Measurements from ENCODE around the gene GTPBP4.

The GTPBP4 gene

GRCh38 chr10:954396-954795 lies 33.8 kb upstream of the GTPBP4 start:
- ATAC-seq, result no peak
- TF ChIP-seq ARNTL (CRISPR knock-in tag; IDR thresholded peaks at IDR 0.05; ENCODE audit: borderline replicate concordance, low read depth) (no peak), GLIS3 (CRISPR knock-in tag; IDR thresholded peaks at IDR 0.05) (no peak), ZC3H10 (CRISPR knock-in tag; IDR thresholded peaks at IDR 0.05) (no peak), TOX (CRISPR knock-in tag; IDR thresholded peaks at IDR 0.05; ENCODE audit: borderline replicate concordance) (no peak)
- TF ChIP-seq, protein P1, sequence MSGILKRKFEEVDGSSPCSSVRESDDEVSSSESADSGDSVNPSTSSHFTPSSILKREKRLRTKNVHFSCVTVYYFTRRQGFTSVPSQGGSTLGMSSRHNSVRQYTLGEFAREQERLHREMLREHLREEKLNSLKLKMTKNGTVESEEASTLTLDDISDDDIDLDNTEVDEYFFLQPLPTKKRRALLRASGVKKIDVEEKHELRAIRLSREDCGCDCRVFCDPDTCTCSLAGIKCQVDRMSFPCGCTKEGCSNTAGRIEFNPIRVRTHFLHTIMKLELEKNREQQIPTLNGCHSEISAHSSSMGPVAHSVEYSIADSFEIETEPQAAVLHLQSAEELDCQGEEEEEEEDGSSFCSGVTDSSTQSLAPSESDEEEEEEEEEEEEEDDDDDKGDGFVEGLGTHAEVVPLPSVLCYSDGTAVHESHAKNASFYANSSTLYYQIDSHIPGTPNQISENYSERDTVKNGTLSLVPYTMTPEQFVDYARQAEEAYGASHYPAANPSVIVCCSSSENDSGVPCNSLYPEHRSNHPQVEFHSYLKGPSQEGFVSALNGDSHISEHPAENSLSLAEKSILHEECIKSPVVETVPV (CRISPR knock-in tag; IDR thresholded peaks at IDR 0.05), result no peak

GRCh38 chr10:955127-955819 lies 33.0 kb upstream of the GTPBP4 start:
- ATAC-seq, result no peak
- TF ChIP-seq ZNF8 (CRISPR knock-in tag; IDR thresholded peaks at IDR 0.05) (no peak), POU6F1 (CRISPR knock-in tag; IDR thresholded peaks at IDR 0.05; ENCODE audit: borderline replicate concordance, low read depth) (no peak), RARB (CRISPR knock-in tag; IDR thresholded peaks at IDR 0.05) (no peak), GLIS3 (CRISPR knock-in tag; IDR thresholded peaks at IDR 0.05) (no peak), ZFP30 (CRISPR knock-in tag; IDR thresholded peaks at IDR 0.05) (no peak), OSR1 (CRISPR knock-in tag; IDR thresholded peaks at IDR 0.05) (no peak), SNAI2 (CRISPR knock-in tag; IDR thresholded peaks at IDR 0.05) (no peak), ZNF70 (CRISPR knock-in tag; IDR thresholded peaks at IDR 0.05) (no peak), ISL1 (CRISPR knock-in tag; IDR thresholded peaks at IDR 0.05) (no peak), ZC3H10 (CRISPR knock-in tag; IDR thresholded peaks at IDR 0.05) (no peak), CSDC2 (CRISPR knock-in tag; IDR thresholded peaks at IDR 0.05) (no peak), TOX (CRISPR knock-in tag; IDR thresholded peaks at IDR 0.05; ENCODE audit: borderline replicate concordance) (no peak), ZNF565 (CRISPR knock-in tag; conservative IDR thresholded peaks at IDR 0.05; ENCODE audit: low read depth) (no peak), ARNTL (CRISPR knock-in tag; IDR thresholded peaks at IDR 0.05; ENCODE audit: borderline replicate concordance, low read depth) (no peak), ZFP3 (CRISPR knock-in tag; IDR thresholded peaks at IDR 0.05) (no peak)
- TF ChIP-seq, protein P2, sequence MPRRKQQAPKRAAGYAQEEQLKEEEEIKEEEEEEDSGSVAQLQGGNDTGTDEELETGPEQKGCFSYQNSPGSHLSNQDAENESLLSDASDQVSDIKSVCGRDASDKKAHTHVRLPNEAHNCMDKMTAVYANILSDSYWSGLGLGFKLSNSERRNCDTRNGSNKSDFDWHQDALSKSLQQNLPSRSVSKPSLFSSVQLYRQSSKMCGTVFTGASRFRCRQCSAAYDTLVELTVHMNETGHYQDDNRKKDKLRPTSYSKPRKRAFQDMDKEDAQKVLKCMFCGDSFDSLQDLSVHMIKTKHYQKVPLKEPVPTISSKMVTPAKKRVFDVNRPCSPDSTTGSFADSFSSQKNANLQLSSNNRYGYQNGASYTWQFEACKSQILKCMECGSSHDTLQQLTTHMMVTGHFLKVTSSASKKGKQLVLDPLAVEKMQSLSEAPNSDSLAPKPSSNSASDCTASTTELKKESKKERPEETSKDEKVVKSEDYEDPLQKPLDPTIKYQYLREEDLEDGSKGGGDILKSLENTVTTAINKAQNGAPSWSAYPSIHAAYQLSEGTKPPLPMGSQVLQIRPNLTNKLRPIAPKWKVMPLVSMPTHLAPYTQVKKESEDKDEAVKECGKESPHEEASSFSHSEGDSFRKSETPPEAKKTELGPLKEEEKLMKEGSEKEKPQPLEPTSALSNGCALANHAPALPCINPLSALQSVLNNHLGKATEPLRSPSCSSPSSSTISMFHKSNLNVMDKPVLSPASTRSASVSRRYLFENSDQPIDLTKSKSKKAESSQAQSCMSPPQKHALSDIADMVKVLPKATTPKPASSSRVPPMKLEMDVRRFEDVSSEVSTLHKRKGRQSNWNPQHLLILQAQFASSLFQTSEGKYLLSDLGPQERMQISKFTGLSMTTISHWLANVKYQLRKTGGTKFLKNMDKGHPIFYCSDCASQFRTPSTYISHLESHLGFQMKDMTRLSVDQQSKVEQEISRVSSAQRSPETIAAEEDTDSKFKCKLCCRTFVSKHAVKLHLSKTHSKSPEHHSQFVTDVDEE (CRISPR knock-in tag; IDR thresholded peaks at IDR 0.05), result no peak
- TF ChIP-seq, protein P1 (CRISPR knock-in tag; IDR thresholded peaks at IDR 0.05), result no peak

GRCh38 chr10:955820-956217 lies 32.4 kb upstream of the GTPBP4 start:
- no peak for ATAC-seq
- TF ChIP-seq ISL1 (CRISPR knock-in tag; IDR thresholded peaks at IDR 0.05) (no peak), SNAI2 (CRISPR knock-in tag; IDR thresholded peaks at IDR 0.05) (no peak), BACH2 (CRISPR knock-in tag; IDR thresholded peaks at IDR 0.05; ENCODE audit: borderline replicate concordance) (no peak), ZNF8 (CRISPR knock-in tag; IDR thresholded peaks at IDR 0.05) (no peak), ESRRG (CRISPR knock-in tag; IDR thresholded peaks at IDR 0.05) (no peak), TOX (CRISPR knock-in tag; IDR thresholded peaks at IDR 0.05; ENCODE audit: borderline replicate concordance) (no peak), ARNTL (CRISPR knock-in tag; IDR thresholded peaks at IDR 0.05; ENCODE audit: borderline replicate concordance, low read depth) (no peak), ZC3H10 (CRISPR knock-in tag; IDR thresholded peaks at IDR 0.05) (no peak), CSDC2 (CRISPR knock-in tag; IDR thresholded peaks at IDR 0.05) (no peak), OSR1 (CRISPR knock-in tag; IDR thresholded peaks at IDR 0.05) (no peak)
- TF ChIP-seq, protein P2 (CRISPR knock-in tag; IDR thresholded peaks at IDR 0.05), result no peak
- TF ChIP-seq, protein P3, sequence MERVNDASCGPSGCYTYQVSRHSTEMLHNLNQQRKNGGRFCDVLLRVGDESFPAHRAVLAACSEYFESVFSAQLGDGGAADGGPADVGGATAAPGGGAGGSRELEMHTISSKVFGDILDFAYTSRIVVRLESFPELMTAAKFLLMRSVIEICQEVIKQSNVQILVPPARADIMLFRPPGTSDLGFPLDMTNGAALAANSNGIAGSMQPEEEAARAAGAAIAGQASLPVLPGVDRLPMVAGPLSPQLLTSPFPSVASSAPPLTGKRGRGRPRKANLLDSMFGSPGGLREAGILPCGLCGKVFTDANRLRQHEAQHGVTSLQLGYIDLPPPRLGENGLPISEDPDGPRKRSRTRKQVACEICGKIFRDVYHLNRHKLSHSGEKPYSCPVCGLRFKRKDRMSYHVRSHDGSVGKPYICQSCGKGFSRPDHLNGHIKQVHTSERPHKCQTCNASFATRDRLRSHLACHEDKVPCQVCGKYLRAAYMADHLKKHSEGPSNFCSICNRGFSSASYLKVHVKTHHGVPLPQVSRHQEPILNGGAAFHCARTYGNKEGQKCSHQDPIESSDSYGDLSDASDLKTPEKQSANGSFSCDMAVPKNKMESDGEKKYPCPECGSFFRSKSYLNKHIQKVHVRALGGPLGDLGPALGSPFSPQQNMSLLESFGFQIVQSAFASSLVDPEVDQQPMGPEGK (CRISPR knock-in tag; IDR thresholded peaks at IDR 0.05; ENCODE audit: borderline replicate concordance), result no peak

Measured in SK-N-SH treated with all-trans-retinoic acid at 6 μM for 48 hours (cell line).